ENCODE data around the gene DNAH10.

DNAH10 gene

DNA sequence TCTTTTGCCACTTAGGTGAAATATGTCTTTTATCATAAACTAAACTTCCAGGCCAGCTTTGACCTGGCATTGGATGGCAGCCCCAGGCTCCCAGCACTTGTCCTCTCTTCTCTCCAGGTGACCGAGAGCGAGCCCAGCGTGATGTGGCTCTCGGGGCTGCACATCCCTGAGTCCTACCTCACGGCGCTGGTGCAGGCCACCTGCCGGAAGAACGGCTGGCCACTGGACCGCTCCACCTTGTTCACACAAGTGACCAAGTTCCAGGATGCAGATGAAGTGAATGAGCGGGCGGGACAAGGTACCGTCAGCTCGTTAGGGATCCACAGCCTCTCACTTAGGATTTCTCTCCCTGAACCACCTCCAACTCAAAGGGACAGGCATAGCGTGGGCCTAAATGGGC lies 171.1 kb downstream of the DNAH10 start:
- Histone ChIP-seq H3K79me2 (ENCODE audit: insufficient read depth, low read length) (no peaks in the 10 kb centered on the region), H3F3A (ENCODE audit: low read depth) (no peaks in the 10 kb centered on the region), H4K20me1 (ENCODE audit: insufficient read depth, low read length, poor library complexity, severe bottlenecking) (no peaks in the 10 kb centered on the region), H2AFZ (ENCODE audit: low read length) (no peak overlapping the region), H3K9me3 (ENCODE audit: insufficient read depth, low read depth, low read length) (no peaks in the 10 kb centered on the region), H3K4me2 (ENCODE audit: low read depth, low read length, poor library complexity, severe bottlenecking) (no peak overlapping the region), H3K4me3 (ENCODE audit: low read length, poor library complexity, severe bottlenecking) (no peak overlapping the region), H3K27me3 (ENCODE audit: insufficient read depth, low read length, poor library complexity, severe bottlenecking) (no peaks in the 10 kb centered on the region), H3K4me1 (ENCODE audit: insufficient read depth, low read length, poor library complexity, severe bottlenecking) (peaks cover 7% of the 10 kb centered on the region), H3K9ac (ENCODE audit: low read depth, low read length, poor library complexity, severe bottlenecking) (no peak overlapping the region), H3K36me3 (ENCODE audit: insufficient read depth, low read length) (no peaks in the 10 kb centered on the region), H3K9me2 (replicated peaks; ENCODE audit: low read depth, low read length) (no peaks in the 10 kb centered on the region)
- TF ChIP-seq EZH2phosphoT487 (IDR thresholded peaks at IDR 0.05; ENCODE audit: borderline replicate concordance), result no peak
- TF ChIP-seq, protein P1, sequence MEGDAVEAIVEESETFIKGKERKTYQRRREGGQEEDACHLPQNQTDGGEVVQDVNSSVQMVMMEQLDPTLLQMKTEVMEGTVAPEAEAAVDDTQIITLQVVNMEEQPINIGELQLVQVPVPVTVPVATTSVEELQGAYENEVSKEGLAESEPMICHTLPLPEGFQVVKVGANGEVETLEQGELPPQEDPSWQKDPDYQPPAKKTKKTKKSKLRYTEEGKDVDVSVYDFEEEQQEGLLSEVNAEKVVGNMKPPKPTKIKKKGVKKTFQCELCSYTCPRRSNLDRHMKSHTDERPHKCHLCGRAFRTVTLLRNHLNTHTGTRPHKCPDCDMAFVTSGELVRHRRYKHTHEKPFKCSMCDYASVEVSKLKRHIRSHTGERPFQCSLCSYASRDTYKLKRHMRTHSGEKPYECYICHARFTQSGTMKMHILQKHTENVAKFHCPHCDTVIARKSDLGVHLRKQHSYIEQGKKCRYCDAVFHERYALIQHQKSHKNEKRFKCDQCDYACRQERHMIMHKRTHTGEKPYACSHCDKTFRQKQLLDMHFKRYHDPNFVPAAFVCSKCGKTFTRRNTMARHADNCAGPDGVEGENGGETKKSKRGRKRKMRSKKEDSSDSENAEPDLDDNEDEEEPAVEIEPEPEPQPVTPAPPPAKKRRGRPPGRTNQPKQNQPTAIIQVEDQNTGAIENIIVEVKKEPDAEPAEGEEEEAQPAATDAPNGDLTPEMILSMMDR (conservative IDR thresholded peaks at IDR 0.05; ENCODE audit: low read length), result no peak

DNA sequence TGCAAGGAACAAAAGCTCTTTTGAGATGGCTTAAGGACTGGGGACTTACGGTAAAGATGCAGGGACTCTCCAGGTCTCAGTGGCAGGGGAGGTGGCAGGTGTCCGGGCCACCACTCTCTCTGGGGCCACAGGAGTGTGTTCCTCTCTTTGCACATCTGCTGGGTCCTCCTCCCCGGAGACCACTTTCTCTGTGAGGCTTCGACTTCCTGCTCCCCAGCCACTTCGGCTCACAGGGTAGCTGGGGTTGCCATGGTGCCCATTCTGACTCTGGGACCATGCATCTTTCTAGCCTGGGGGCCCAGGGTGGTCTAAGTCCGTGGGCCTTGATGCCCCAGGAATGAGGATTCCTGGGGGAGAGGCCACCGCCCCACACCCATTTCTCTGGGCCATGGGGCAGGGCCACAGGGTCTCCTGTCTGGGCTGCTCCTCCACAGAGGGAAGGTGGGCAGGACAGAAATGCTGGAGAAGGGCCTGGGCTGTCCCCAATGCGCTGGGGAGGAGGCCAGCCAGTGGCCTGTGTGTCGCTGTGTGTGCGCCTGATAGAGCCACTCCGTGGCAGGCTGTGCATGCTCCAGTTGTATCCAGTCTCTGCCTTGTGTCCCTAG lies 172.0 kb downstream of the DNAH10 start:
- no peak overlapping the region for H3K4me2 ChIP-seq (ENCODE audit: low read depth, low read length, poor library complexity, severe bottlenecking)
- no peak overlapping the region for H2AFZ ChIP-seq (ENCODE audit: low read length)
- H3K9ac ChIP-seq (ENCODE audit: low read depth, low read length, poor library complexity, severe bottlenecking), result no peak overlapping the region
- no peaks in the 10 kb centered on the region for H3K9me3 ChIP-seq (ENCODE audit: insufficient read depth, low read depth, low read length)
- H3K9me2 ChIP-seq (replicated peaks; ENCODE audit: low read depth, low read length), result no peaks in the 10 kb centered on the region
- H3K27me3 ChIP-seq (ENCODE audit: insufficient read depth, low read length, poor library complexity, severe bottlenecking), result no peaks in the 10 kb centered on the region
- H3K36me3 ChIP-seq (ENCODE audit: insufficient read depth, low read length), result no peaks in the 10 kb centered on the region
- no peak for TF ChIP-seq EZH2phosphoT487 (IDR thresholded peaks at IDR 0.05; ENCODE audit: borderline replicate concordance)
- TF ChIP-seq, protein P1 (conservative IDR thresholded peaks at IDR 0.05; ENCODE audit: low read length), result no peak
- peaks cover 14% of the 10 kb centered on the region for H3K4me1 ChIP-seq (ENCODE audit: insufficient read depth, low read length, poor library complexity, severe bottlenecking)
- H4K20me1 ChIP-seq (ENCODE audit: insufficient read depth, low read length, poor library complexity, severe bottlenecking), result no peaks in the 10 kb centered on the region
- H3K4me3 ChIP-seq (ENCODE audit: low read length, poor library complexity, severe bottlenecking), result no peak overlapping the region
- H3K79me2 ChIP-seq (ENCODE audit: insufficient read depth, low read length), result no peaks in the 10 kb centered on the region
- no peaks in the 10 kb centered on the region for H3F3A ChIP-seq (ENCODE audit: low read depth)

DNA sequence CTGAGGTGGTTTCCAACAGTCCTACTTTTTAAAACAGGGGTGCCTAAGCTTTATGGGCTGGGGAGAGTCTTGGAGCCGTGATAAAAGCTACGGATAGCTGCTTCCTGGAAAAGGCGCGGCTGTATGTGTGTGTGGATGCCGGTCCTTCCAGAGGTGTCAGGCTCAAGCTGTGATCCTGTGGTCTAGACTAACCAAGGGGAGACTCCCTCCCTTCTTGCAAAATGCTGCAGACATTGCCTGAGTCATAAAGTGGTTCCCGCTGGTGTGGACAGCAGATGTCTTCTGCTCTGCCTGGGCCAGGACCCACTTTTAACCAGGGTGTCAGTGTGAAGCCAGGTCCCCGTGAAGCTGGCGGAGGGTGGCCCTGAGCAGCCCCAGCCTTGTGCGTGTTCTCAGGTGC lies 172.7 kb downstream of the DNAH10 start:
- no peaks in the 10 kb centered on the region for H3K9me2 ChIP-seq (replicated peaks; ENCODE audit: low read depth, low read length)
- H3F3A ChIP-seq (ENCODE audit: low read depth), result no peaks in the 10 kb centered on the region
- H3K36me3 ChIP-seq (ENCODE audit: insufficient read depth, low read length), result no peaks in the 10 kb centered on the region
- H4K20me1 ChIP-seq (ENCODE audit: insufficient read depth, low read length, poor library complexity, severe bottlenecking), result no peaks in the 10 kb centered on the region
- no peak overlapping the region for H2AFZ ChIP-seq (ENCODE audit: low read length)
- no peaks in the 10 kb centered on the region for H3K9me3 ChIP-seq (ENCODE audit: insufficient read depth, low read depth, low read length)
- H3K27me3 ChIP-seq (ENCODE audit: insufficient read depth, low read length, poor library complexity, severe bottlenecking), result no peaks in the 10 kb centered on the region
- H3K4me2 ChIP-seq (ENCODE audit: low read depth, low read length, poor library complexity, severe bottlenecking), result no peak overlapping the region
- no peak overlapping the region for H3K4me3 ChIP-seq (ENCODE audit: low read length, poor library complexity, severe bottlenecking)
- TF ChIP-seq, protein P1 (conservative IDR thresholded peaks at IDR 0.05; ENCODE audit: low read length), result no peak
- TF ChIP-seq EZH2phosphoT487 (IDR thresholded peaks at IDR 0.05; ENCODE audit: borderline replicate concordance), result no peak
- H3K9ac ChIP-seq (ENCODE audit: low read depth, low read length, poor library complexity, severe bottlenecking), result no peak overlapping the region
- H3K79me2 ChIP-seq (ENCODE audit: insufficient read depth, low read length), result no peaks in the 10 kb centered on the region
- H3K4me1 ChIP-seq (ENCODE audit: insufficient read depth, low read length, poor library complexity, severe bottlenecking), result peaks cover 14% of the 10 kb centered on the region

All from Loucy (cell line).